D721Med (cell line): Measurements from ENCODE around the gene TRRAP.

Source experiments
- DNase-seq: peaks from one replicate; pipeline ENCODE4 v3.0.0; 2011; ENCODE audit warnings: low spot score; ENCODE audit not compliant: insufficient read length
- FAIRE-seq: peaks from 2 replicates; lab custom pipeline; 2011; peaks lifted over from hg19 to GRCh38; lab: Jason Lieb, UNC
- TF ChIP-seq, protein P1 (sequence below): IDR thresholded peaks from 2 replicates; pipeline ENCODE4 v1.5.1; 2012; ENCODE audit warnings: mild to moderate bottlenecking, control low read depth; ENCODE audit not compliant: insufficient read depth; ENCODE audit errors: missing control alignments

Gene TRRAP

DNA sequence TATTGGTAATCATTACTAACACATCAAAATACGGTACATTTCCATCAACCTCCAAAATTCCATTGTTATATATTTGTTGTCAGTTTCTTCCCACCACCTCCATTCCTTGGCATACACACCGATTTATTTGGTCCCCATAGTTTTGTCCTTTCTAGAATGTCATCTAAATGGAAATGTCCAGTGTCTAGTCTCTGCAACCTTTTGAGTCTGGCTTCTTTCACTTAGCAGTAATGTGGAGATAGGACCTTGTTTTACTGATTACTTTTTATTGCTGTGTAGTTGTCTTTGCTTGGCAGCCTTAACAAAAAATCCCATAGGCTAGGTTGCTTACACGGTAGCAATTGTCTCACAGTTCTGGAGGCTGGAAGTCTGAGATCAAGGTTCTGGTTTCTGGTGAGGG, 22.5 kb downstream of the TRRAP start:
- FAIRE-seq (no peak), DNase-seq (no peak)
- TF ChIP-seq, protein P1, sequence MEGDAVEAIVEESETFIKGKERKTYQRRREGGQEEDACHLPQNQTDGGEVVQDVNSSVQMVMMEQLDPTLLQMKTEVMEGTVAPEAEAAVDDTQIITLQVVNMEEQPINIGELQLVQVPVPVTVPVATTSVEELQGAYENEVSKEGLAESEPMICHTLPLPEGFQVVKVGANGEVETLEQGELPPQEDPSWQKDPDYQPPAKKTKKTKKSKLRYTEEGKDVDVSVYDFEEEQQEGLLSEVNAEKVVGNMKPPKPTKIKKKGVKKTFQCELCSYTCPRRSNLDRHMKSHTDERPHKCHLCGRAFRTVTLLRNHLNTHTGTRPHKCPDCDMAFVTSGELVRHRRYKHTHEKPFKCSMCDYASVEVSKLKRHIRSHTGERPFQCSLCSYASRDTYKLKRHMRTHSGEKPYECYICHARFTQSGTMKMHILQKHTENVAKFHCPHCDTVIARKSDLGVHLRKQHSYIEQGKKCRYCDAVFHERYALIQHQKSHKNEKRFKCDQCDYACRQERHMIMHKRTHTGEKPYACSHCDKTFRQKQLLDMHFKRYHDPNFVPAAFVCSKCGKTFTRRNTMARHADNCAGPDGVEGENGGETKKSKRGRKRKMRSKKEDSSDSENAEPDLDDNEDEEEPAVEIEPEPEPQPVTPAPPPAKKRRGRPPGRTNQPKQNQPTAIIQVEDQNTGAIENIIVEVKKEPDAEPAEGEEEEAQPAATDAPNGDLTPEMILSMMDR = no peak

DNA sequence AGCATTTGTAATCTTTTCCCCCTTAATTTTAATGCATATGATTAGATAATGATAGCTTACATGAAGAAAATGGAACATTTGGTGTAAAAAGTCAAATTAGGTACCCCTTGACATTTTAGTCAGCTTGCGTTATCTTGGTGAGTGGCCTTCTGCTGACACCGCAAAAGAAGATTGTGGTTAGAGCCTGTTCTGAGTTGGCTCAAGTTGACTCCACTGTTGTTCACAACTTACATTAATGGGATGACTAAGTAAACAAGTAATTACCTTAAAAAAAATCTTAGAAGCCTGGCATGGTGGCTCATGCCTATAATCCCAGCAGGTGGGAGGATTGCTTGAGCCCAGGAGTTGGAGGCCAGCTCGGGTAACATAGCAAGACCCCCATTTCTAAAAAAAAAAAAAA, 24.2 kb downstream of the TRRAP start:
- FAIRE-seq (no peak), DNase-seq (no peak)
- TF ChIP-seq, protein P1 = no peak

DNA sequence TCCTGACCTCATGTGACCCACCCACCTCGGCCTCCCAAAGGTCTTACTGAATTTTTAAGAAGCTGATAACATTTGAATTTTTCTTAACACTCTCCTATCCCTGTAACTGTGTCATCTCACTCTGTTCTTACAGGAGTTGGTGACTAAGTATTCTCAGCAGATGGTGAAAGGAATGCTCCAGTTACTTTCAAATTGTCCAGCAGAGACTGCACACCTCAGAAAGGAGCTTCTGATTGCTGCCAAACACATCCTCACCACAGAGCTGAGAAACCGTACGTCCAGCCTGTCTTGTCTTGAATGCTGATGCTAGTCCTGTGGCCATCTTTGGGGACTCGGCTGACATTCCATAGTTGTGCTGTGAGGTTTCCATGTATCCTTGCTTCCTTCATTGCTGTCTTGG, 24.9 kb downstream of the TRRAP start:
- FAIRE-seq (no peak), DNase-seq (no peak)
- TF ChIP-seq, protein P1 = no peak

DNA sequence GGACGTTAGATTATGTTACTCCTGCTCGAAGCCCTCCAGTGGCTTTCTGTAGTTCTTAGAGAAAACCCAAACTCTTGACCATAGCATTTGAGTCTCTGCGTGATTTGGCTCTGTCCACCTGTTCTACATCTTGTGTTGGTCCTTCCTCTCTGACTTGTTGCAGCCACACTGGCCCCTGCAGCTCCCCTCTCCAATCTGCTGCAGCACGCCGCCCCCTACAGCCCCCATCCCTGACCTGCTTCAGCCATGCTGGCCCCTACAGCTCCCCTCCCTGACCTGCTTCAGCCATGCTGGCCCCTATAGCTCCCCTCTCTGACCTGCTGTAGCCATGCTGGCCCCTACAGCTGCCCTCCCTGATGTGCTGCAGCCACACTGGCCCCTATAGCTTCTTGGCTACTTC, 29.2 kb downstream of the TRRAP start:
- TF ChIP-seq, protein P1 = no peak
- DNase-seq (no peak), FAIRE-seq (no peak)

DNA sequence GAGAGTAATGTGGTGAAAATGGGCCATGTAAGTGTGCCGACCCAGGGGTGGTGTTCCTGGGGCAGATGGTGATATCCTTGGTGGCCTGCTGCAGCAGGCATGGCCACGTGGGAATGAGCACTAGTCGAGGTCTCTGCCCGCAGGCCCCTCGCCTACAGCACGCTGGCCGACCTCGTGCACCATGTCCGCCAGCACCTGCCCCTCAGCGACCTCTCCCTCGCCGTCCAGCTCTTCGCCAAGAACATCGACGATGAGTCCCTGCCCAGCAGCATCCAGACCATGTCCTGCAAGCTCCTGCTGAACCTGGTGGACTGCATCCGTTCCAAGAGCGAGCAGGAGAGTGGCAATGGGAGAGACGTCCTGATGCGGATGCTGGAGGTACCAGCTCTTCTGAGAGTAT, 30.3 kb downstream of the TRRAP start:
- DNase-seq = no peak
- TF ChIP-seq, protein P1 = no peak
- FAIRE-seq = no peak

DNA sequence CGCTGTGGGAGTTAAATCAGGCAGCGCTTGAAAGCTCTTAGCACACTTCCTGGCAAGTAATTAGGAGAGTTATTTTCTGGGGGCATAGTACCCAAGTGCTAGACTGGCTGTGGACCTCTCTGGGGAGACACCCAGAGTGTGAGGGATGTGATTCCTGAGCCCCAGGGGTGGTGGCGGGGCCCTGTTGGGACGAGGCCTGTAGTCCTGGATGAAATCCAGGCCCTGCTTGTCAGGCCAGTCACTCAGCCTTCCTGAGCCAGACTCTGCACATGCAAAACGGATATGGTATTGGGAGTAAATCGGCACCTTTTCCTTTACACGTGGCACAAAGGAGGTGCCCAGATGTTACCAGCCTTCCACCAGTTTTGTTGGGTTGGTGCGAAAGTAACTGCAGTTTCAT, 31.2 kb downstream of the TRRAP start:
- DNase-seq (no peak), FAIRE-seq (no peak)
- TF ChIP-seq, protein P1 = no peak

DNA sequence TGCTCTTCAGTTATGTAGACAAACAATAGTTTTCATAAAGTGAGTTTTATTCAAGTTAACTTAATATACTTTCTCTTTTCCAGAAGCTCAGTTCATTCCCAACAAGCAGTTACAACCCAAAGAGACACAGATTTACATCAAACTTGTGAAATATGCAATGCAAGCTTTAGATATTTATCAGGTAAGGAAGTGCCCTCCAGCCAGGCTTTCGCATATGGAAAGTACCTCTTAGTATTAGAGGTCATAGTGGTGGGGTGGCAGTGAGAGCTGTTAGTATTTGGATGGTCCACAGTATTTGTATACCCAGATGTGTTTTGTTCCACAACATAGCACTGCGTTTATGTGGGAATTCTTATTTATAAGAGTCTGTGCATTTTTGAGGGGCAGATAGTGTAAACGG, 32.1 kb downstream of the TRRAP start:
- TF ChIP-seq, protein P1 = no peak
- DNase-seq = no peak
- no peak for FAIRE-seq
